Activated CD4-positive, alpha-beta memory T cell treated with anti-CD3 and anti-CD28 coated beads, Interleukin-2, amount 10 ng/mL, durations not matched to agents 7 days and 5 days (primary cell): ENCODE measurements around the gene SECISBP2. TPM values are rescaled to one million over a fixed set of nuclear protein-coding genes. Genes with fewer than 3 reads are reported as not detected.
A peak's percentile ranks its signal among the peaks of the same experiment; 100 is the strongest.
"Not testable (repeated sequence)": the region's sequence is repeated elsewhere in the genome, so short reads cannot be mapped to it uniquely, and the experiment has no call there.

Source experiments
- CTCF ChIA-PET: fragments of 350-600 bp; sonication (Branson Sonifier 250); formaldehyde crosslinking; loops from one replicate; lab custom pipeline; 2021; ENCODE audit warnings: antibody characterized with exemption, inconsistent platforms; lab: Charles Lee
- POLR2A ChIA-PET: fragments of 350-600 bp; sonication (Branson Sonifier 250); formaldehyde crosslinking; loops from one replicate; lab custom pipeline; 2021; ENCODE audit warnings: antibody characterized with exemption; lab: Charles Lee
- DNase-seq: peaks from one replicate; pipeline ENCODE4 v3.0.0-alpha.2; 2020
- H3K27ac Mint-ChIP-seq: one replicate; pipeline ENCODE4 v1.8.0; 2021; ENCODE audit warnings: mild to moderate bottlenecking, mixed read lengths
- H3K27me3 Mint-ChIP-seq: one replicate; pipeline ENCODE4 v1.8.0; 2021; ENCODE audit warnings: mixed read lengths
- H3K36me3 Mint-ChIP-seq: one replicate; pipeline ENCODE4 v1.8.0; 2021; ENCODE audit warnings: low read depth, mixed read lengths
- H3K4me1 Mint-ChIP-seq: one replicate; pipeline ENCODE4 v1.8.0; 2021; ENCODE audit warnings: mixed read lengths
- H3K4me3 Mint-ChIP-seq: one replicate; pipeline ENCODE4 v1.8.0; 2021; ENCODE audit warnings: mild to moderate bottlenecking, mixed read lengths
- H3K9me3 Mint-ChIP-seq: one replicate; pipeline ENCODE4 v1.8.0; 2021; ENCODE audit warnings: mixed read lengths
- total RNA-seq, 2 experiments: library from RNA; stranded (reverse); gene quantifications; one replicate each; pipeline ENCODE4 v1.2.3, GENCODE V29; 2021

SECISBP2 gene
- total RNA-seq, 2 experiments from 2014 or later = 35.2 to 35.7 TPM

- DNase-seq = no peak
- ChIA-PET POLR2A (no interaction called here), CTCF (interaction anchor here (0.6 kb wide), 1 partner anchor 68 kb away, joined by 3 read pairs; no protein-coding TSS in a partner anchor)
- peaks cover 85% of the 10 kb centered on the region for H3K36me3 Mint-ChIP-seq
- peak overlapping the region; percentile 25 for H3K27ac Mint-ChIP-seq
- peaks cover 1% of the 10 kb centered on the region for H3K9me3 Mint-ChIP-seq
- H3K4me3 Mint-ChIP-seq = no peak overlapping the region
- no peaks in the 10 kb centered on the region for H3K27me3 Mint-ChIP-seq
- peaks cover 40% of the 10 kb centered on the region for H3K4me1 Mint-ChIP-seq
Measured at GRCh38 chr9:89339807-89340206, 21.5 kb downstream of the SECISBP2 start.

- Mint-ChIP-seq H3K27ac (peak overlapping the region; percentile 60), H3K9me3 (peaks cover 1% of the 10 kb centered on the region), H3K36me3 (peaks cover 87% of the 10 kb centered on the region), H3K4me3 (no peak overlapping the region), H3K4me1 (peaks cover 45% of the 10 kb centered on the region), H3K27me3 (no peaks in the 10 kb centered on the region)
- DNase-seq = no peak
- CTCF ChIA-PET = no interaction called here
- POLR2A ChIA-PET = no interaction called here
Measured at GRCh38 chr9:89340332-89340731, 22.0 kb downstream of the SECISBP2 start.

DNA sequence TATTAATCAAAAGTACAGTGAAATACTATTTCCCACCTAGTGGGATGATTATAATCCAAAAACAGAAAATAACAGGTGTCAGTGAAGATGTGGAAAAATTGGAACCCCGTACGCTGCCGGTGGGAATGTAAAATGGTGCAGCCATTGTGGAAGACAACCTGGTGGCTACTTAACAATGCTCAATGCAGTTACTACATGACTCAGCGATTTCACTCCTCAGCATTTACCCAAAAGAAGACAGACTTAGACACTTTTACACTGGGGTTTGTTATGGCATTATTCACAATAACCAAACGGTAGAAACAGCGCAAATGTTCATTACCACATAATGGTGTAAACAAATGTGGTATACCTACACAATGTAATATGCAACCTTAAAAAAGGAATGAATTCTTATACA is 23.9 kb downstream of the SECISBP2 start:
- no peak overlapping the region for H3K27ac Mint-ChIP-seq
- ChIA-PET CTCF (no interaction called here), POLR2A (interaction anchor here (1.0 to 1.9 kb wide), 3 partner anchors 28 to 84 kb away, joined by 3 to 4 read pairs (median 3); partner anchors contain the start of gene CKS2)
- H3K4me3 Mint-ChIP-seq = no peak overlapping the region
- H3K4me1 Mint-ChIP-seq = peaks cover 49% of the 10 kb centered on the region
- H3K36me3 Mint-ChIP-seq = peaks cover 94% of the 10 kb centered on the region
- H3K27me3 Mint-ChIP-seq = no peaks in the 10 kb centered on the region
- DNase-seq = no peak
- peaks cover 1% of the 10 kb centered on the region for H3K9me3 Mint-ChIP-seq

GRCh38 chr9:89342948-89343347 is 24.6 kb downstream of the SECISBP2 start:
- POLR2A ChIA-PET = interaction anchor here (1.0 to 1.9 kb wide), 4 partner anchors 16 to 32 kb away, joined by 3 to 4 read pairs (median 4); partner anchors contain the start of gene CKS2

GRCh38 chr9:89343812-89344211 is 25.5 kb downstream of the SECISBP2 start:
- peaks cover 46% of the 10 kb centered on the region for H3K4me1 Mint-ChIP-seq
- H3K27ac Mint-ChIP-seq = peak overlapping the region; percentile 17
- H3K4me3 Mint-ChIP-seq = not testable (repeated sequence)

More at GRCh38 chr9:89342948-89343347, 24.6 kb downstream of the SECISBP2 start:
- no peak for DNase-seq
- Mint-ChIP-seq H3K27ac (no peak overlapping the region), H3K9me3 (peaks cover 1% of the 10 kb centered on the region), H3K4me3 (no peak overlapping the region), H3K27me3 (no peaks in the 10 kb centered on the region), H3K4me1 (peaks cover 49% of the 10 kb centered on the region), H3K36me3 (peaks cover 91% of the 10 kb centered on the region)
- CTCF ChIA-PET = no interaction called here

GRCh38 chr9:89345476-89345875 is 27.2 kb downstream of the SECISBP2 start:
- POLR2A ChIA-PET = interaction anchor here (1.3 kb wide), 1 partner anchor 13 kb away, joined by 6 read pairs; no protein-coding TSS in a partner anchor
- Mint-ChIP-seq H3K9me3 (peaks cover 1% of the 10 kb centered on the region), H3K4me3 (no peak overlapping the region), H3K4me1 (peaks cover 34% of the 10 kb centered on the region), H3K27ac (no peak overlapping the region), H3K36me3 (peaks cover 93% of the 10 kb centered on the region), H3K27me3 (no peaks in the 10 kb centered on the region)
- CTCF ChIA-PET = interaction anchor here (1.0 kb wide), 1 partner anchor 203 kb away, joined by 4 read pairs; no protein-coding TSS in a partner anchor
- no peak for DNase-seq

More at GRCh38 chr9:89343812-89344211, 25.5 kb downstream of the SECISBP2 start:
- DNase-seq, H3K9me3 Mint-ChIP-seq, H3K27me3 Mint-ChIP-seq, CTCF ChIA-PET: not testable (repeated sequence)
- POLR2A ChIA-PET = interaction anchor here (1.1 to 1.5 kb wide), 3 partner anchors 14 to 18 kb away, joined by 4 read pairs; no protein-coding TSS in a partner anchor
- peaks cover 94% of the 10 kb centered on the region for H3K36me3 Mint-ChIP-seq

DNA sequence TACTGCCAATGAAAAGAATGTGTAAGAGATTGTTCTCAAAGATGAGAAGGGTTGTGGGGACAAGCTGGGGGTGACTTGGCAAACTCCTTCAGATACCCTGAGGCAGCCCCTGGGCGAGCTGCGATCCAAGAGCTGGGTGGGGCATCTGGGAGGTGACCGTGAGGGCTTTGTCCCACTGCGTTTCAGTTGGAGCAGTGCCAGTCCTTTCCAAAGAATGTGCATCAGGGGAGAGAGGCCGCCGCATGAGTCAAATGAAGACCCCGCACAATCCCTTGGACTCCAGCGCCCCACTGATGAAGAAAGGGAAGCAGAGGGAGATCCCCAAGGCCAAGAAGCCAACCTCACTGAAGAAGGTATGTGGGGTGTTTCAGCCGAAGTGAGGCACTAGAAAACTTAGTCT is 28.4 kb downstream of the SECISBP2 start:
- CTCF ChIA-PET = interaction anchor here (1.5 kb wide), 1 partner anchor 10 kb away, joined by 4 read pairs; no protein-coding TSS in a partner anchor
- peaks cover 94% of the 10 kb centered on the region for H3K36me3 Mint-ChIP-seq
- no peak overlapping the region for H3K4me3 Mint-ChIP-seq
- POLR2A ChIA-PET = interaction anchor here (2.2 kb wide), 1 partner anchor 20 kb away, joined by 4 read pairs; no protein-coding TSS in a partner anchor
- H3K4me1 Mint-ChIP-seq = peaks cover 31% of the 10 kb centered on the region
- H3K9me3 Mint-ChIP-seq = peaks cover 1% of the 10 kb centered on the region
- H3K27ac Mint-ChIP-seq = no peak overlapping the region
- H3K27me3 Mint-ChIP-seq = no peaks in the 10 kb centered on the region
- DNase-seq = no peak

- peaks cover 1% of the 10 kb centered on the region for H3K9me3 Mint-ChIP-seq
- H3K27ac Mint-ChIP-seq = no peak overlapping the region
- peaks cover 94% of the 10 kb centered on the region for H3K36me3 Mint-ChIP-seq
- peaks cover 35% of the 10 kb centered on the region for H3K4me1 Mint-ChIP-seq
- ChIA-PET CTCF (interaction anchor here (1.5 kb wide), 1 partner anchor 11 kb away, joined by 4 read pairs; no protein-coding TSS in a partner anchor), POLR2A (interaction anchor here (0.6 to 2.2 kb wide), 3 partner anchors 19 to 94 kb away, joined by 3 to 4 read pairs (median 3); no protein-coding TSS in a partner anchor)
- no peak overlapping the region for H3K4me3 Mint-ChIP-seq
- H3K27me3 Mint-ChIP-seq = no peaks in the 10 kb centered on the region
- DNase-seq = no peak
Measured at GRCh38 chr9:89347651-89348050, 29.4 kb downstream of the SECISBP2 start.

GRCh38 chr9:89349607-89350006 is 31.3 kb downstream of the SECISBP2 start:
- peaks cover 30% of the 10 kb centered on the region for H3K4me1 Mint-ChIP-seq
- CTCF ChIA-PET = no interaction called here
- no peak for DNase-seq
- no peak overlapping the region for H3K4me3 Mint-ChIP-seq
- H3K27ac Mint-ChIP-seq = no peak overlapping the region
- H3K36me3 Mint-ChIP-seq = peaks cover 89% of the 10 kb centered on the region
- H3K9me3 Mint-ChIP-seq = no peaks in the 10 kb centered on the region
- no peaks in the 10 kb centered on the region for H3K27me3 Mint-ChIP-seq
- POLR2A ChIA-PET = interaction anchor here (0.9 kb wide), 1 partner anchor 23 kb away, joined by 3 read pairs; no protein-coding TSS in a partner anchor

DNA sequence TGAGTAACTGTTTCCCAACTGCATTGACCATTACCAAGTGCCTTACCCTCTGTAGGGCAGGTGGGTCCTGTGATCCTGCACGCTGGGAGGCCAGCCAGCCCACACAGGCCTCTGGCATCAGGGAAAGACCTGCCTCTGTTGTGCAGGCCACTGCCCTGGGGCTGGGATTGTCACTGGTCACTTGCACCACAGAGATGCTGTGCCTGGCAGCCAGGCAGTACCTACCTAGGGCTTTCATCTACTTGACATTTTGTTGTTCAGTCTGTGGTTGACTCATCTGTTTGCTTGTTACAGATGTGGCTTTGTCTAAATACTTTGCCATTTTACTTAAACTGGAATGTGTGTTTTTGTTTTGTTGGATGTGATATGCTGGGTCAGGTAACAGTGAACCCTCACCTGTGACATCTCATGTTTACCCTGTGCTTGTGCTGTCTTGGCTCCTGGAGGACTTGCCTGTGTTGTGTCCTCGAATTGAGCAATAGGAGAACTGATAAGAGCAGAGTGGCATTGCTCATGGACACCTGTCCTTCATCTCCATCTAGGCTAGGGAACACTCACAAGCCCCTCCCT is 32.8 kb downstream of the SECISBP2 start:
- no peak for DNase-seq
- H3K27me3 Mint-ChIP-seq = no peaks in the 10 kb centered on the region
- H3K9me3 Mint-ChIP-seq = no peaks in the 10 kb centered on the region
- no peak overlapping the region for H3K4me3 Mint-ChIP-seq
- POLR2A ChIA-PET = interaction anchor here (0.9 kb wide), 1 partner anchor 32 kb away, joined by 3 read pairs; the partner anchor contains the start of gene SECISBP2
- H3K36me3 Mint-ChIP-seq = peaks cover 86% of the 10 kb centered on the region
- H3K27ac Mint-ChIP-seq = peak overlapping the region; percentile 83
- CTCF ChIA-PET = interaction anchor here (1.5 to 1.8 kb wide), 2 partner anchors 12 to 15 kb away, joined by 3 to 4 read pairs; no protein-coding TSS in a partner anchor
- H3K4me1 Mint-ChIP-seq = peaks cover 21% of the 10 kb centered on the region

- Mint-ChIP-seq H3K27me3 (no peaks in the 10 kb centered on the region), H3K27ac (peak overlapping the region; percentile 83), H3K9me3 (no peaks in the 10 kb centered on the region), H3K36me3 (peaks cover 86% of the 10 kb centered on the region), H3K4me3 (no peak overlapping the region), H3K4me1 (peaks cover 21% of the 10 kb centered on the region)
- DNase-seq = no peak
- ChIA-PET CTCF (interaction anchor here (1.3 to 1.8 kb wide), 3 partner anchors 12 to 197 kb away, joined by 3 to 4 read pairs (median 4); no protein-coding TSS in a partner anchor), POLR2A (interaction anchor here (0.9 kb wide), 1 partner anchor 33 kb away, joined by 3 read pairs; the partner anchor contains the start of gene SECISBP2)
Measured at GRCh38 chr9:89351584-89352300, 33.4 kb downstream of the SECISBP2 start.

- Mint-ChIP-seq H3K36me3 (peaks cover 88% of the 10 kb centered on the region), H3K9me3 (no peaks in the 10 kb centered on the region), H3K4me3 (peak overlapping the region; percentile 34), H3K4me1 (peaks cover 27% of the 10 kb centered on the region), H3K27me3 (no peaks in the 10 kb centered on the region), H3K27ac (peak overlapping the region; percentile 83)
- ChIA-PET POLR2A (interaction anchor here (0.9 kb wide), 1 partner anchor 41 kb away, joined by 3 read pairs; no protein-coding TSS in a partner anchor), CTCF (interaction anchor here (1.3 to 1.8 kb wide), 3 partner anchors 11 to 196 kb away, joined by 3 to 4 read pairs (median 4); no protein-coding TSS in a partner anchor)
- no peak for DNase-seq
Measured at GRCh38 chr9:89352451-89352850, 34.2 kb downstream of the SECISBP2 start.
